GM23338 (cell line): ENCODE data around the gene CPSF6. TPM values are rescaled to one million over a fixed set of nuclear protein-coding genes. Genes with fewer than 3 reads are reported as not detected.

ENCODE experiments used
- ATAC-seq: fragments of 200-7000 bp; cut with Tn5 transposase; 3 replicates; pipeline ENCODE4 v1.9.1; 2020
- DNase-seq: peaks from one replicate; pipeline ENCODE4 v3.0.0-alpha.2; 2015; ENCODE audit warnings: low spot score
- H2AFZ ChIP-seq: fragments of 200-600 bp; sonication (generic); 2 replicates; pipeline ENCODE4 v1.8.0; 2016; ENCODE audit warnings: antibody characterized with exemption, mild to moderate bottlenecking, moderate library complexity
- H3F3A ChIP-seq: fragments of 200-600 bp; sonication (generic); replicated peaks from 2 replicates; pipeline ENCODE4 v1.8.0; 2017; ENCODE audit warnings: antibody characterized with exemption, mixed run types, low read depth
- H3K27ac ChIP-seq: fragments of 200-600 bp; sonication (generic); 2 replicates; pipeline ENCODE4 v1.6.1; 2016; ENCODE audit warnings: low read depth
- H3K27me3 ChIP-seq: fragments of 200-600 bp; sonication (generic); 2 replicates; pipeline ENCODE4 v1.8.0; 2016; ENCODE audit warnings: mild to moderate bottlenecking, mixed run types, moderate library complexity; ENCODE audit not compliant: insufficient read depth
- H3K36me3 ChIP-seq: fragments of 200-600 bp; sonication (generic); 2 replicates; pipeline ENCODE4 v1.8.0; 2016; ENCODE audit warnings: mild to moderate bottlenecking; ENCODE audit not compliant: insufficient read depth
- H3K4me1 ChIP-seq: fragments of 200-600 bp; sonication (generic); 2 replicates; pipeline ENCODE4 v1.8.0; 2016; ENCODE audit warnings: mild to moderate bottlenecking, moderate library complexity; ENCODE audit not compliant: insufficient read depth
- H3K4me2 ChIP-seq: fragments of 200-600 bp; sonication (generic); 2 replicates; pipeline ENCODE4 v1.7.1; 2017; ENCODE audit warnings: mixed run types
- H3K4me3 ChIP-seq: fragments of 200-600 bp; sonication (generic); 2 replicates; pipeline ENCODE4 v1.6.1; 2016; ENCODE audit warnings: mixed run types
- H3K79me2 ChIP-seq: fragments of 200-600 bp; sonication (generic); replicated peaks from 2 replicates; pipeline ENCODE4 v1.8.0; 2017; ENCODE audit warnings: mild to moderate bottlenecking; ENCODE audit not compliant: insufficient read depth
- H3K9me2 ChIP-seq: fragments of 200-600 bp; sonication (generic); 2 replicates; pipeline ENCODE4 v1.8.0; 2017; ENCODE audit not compliant: insufficient read depth
- H4K20me1 ChIP-seq: fragments of 200-600 bp; sonication (generic); replicated peaks from 2 replicates; pipeline ENCODE4 v1.8.0; 2017; ENCODE audit warnings: mild to moderate bottlenecking; ENCODE audit not compliant: insufficient read depth
- H3K27ac Mint-ChIP-seq: 2 replicates; pipeline ENCODE4 v1.8.0; 2020; ENCODE audit warnings: inconsistent platforms, mild to moderate bottlenecking, moderate library complexity, mixed read lengths
- H3K27me3 Mint-ChIP-seq: 3 replicates; pipeline ENCODE4 v1.8.0; 2022; ENCODE audit warnings: low read depth, mild to moderate bottlenecking, moderate library complexity, mixed read lengths, inconsistent platforms; ENCODE audit not compliant: insufficient read depth, poor library complexity
- H3K36me3 Mint-ChIP-seq: 3 replicates; pipeline ENCODE4 v1.8.0; 2021; ENCODE audit warnings: low read depth, mild to moderate bottlenecking, inconsistent platforms, moderate library complexity, mixed read lengths
- H3K4me1 Mint-ChIP-seq: 3 replicates; pipeline ENCODE4 v1.8.0; 2020; ENCODE audit warnings: mild to moderate bottlenecking, inconsistent platforms, mixed read lengths
- H3K4me3 Mint-ChIP-seq: 3 replicates; pipeline ENCODE4 v1.8.0; 2021; ENCODE audit warnings: moderate library complexity, mild to moderate bottlenecking, inconsistent platforms, mixed read lengths
- H3K9me3 Mint-ChIP-seq: 3 replicates; pipeline ENCODE4 v1.8.0; 2020; ENCODE audit warnings: moderate library complexity, mild to moderate bottlenecking, inconsistent platforms, mixed read lengths
- EZH2 ChIP-seq: fragments of 200-600 bp; sonication (generic); IDR thresholded peaks from one replicate; pipeline ENCODE4 v1.8.0; 2017; ENCODE audit warnings: antibody characterized with exemption, mild to moderate bottlenecking, low read depth; ENCODE audit not compliant: unreplicated experiment
- EZH2phosphoT487 ChIP-seq: fragments of 200-600 bp; sonication (generic); IDR thresholded peaks from one replicate; pipeline ENCODE4 v1.8.1; 2018; ENCODE audit warnings: antibody characterized with exemption; ENCODE audit not compliant: unreplicated experiment
- JUNB ChIP-seq: IDR thresholded peaks from one replicate; pipeline ENCODE4 v1.6.1; 2016; ENCODE audit warnings: antibody characterized with exemption; ENCODE audit not compliant: unreplicated experiment
- NANOG ChIP-seq: IDR thresholded peaks from 2 replicates; pipeline ENCODE4 v1.6.1; 2016; ENCODE audit warnings: antibody characterized with exemption, borderline replicate concordance
- STAT1 ChIP-seq: IDR thresholded peaks from one replicate; pipeline ENCODE4 v1.6.1; 2016; ENCODE audit warnings: antibody characterized with exemption; ENCODE audit not compliant: unreplicated experiment
- ZNF114 ChIP-seq: fragments of 250-450 bp; sonication (Bioruptor Pico); IDR thresholded peaks from 2 replicates; pipeline ENCODE4 v1.5.0; 2020; ENCODE audit warnings: mild to moderate bottlenecking, moderate library complexity
- ZNF331 ChIP-seq: fragments of 250-450 bp; sonication (Bioruptor Pico); IDR thresholded peaks from 2 replicates; pipeline ENCODE4 v1.5.0; 2020; ENCODE audit warnings: low read depth, mild to moderate bottlenecking, moderate library complexity
- ZNF462 ChIP-seq: fragments of 250-450 bp; sonication (Bioruptor Pico); IDR thresholded peaks from 2 replicates; pipeline ENCODE4 v1.5.0; 2020; ENCODE audit warnings: mild to moderate bottlenecking, moderate library complexity
- polyA plus RNA-seq: library from polyadenylated mRNA; unstranded; fragments of >200 nt; fragmentation: Nextera tagmentation; extraction: Ambion mirVana; gene quantifications from 2 replicates; pipeline ENCODE4 v1.2.1, GENCODE V29; 2016
- total RNA-seq: library from RNA; depleted of rRNA; stranded (reverse); fragments of >200 nt; shearing (Covaris generic); gene quantifications from 2 replicates; pipeline ENCODE4 v1.2.3, GENCODE V29; 2014
- TF ChIP-seq, protein P1 (sequence below): IDR thresholded peaks from one replicate; pipeline ENCODE4 v1.6.1; 2018; ENCODE audit warnings: antibody characterized with exemption; ENCODE audit not compliant: unreplicated experiment
- TF ChIP-seq, protein P2 (sequence below), 2 experiments: fragments of 200-600 bp in 1 of 2; sonication (generic) in 1 of 2; conservative IDR thresholded peaks; 2 replicates each; pipeline versions ENCODE4 v1.5.1 to v1.6.1; 2016 to 2017; ENCODE audit warnings: antibody characterized with exemption in 2 of 2, low read depth in 2 of 2, mild to moderate bottlenecking in 2 of 2, moderate library complexity in 1 of 2
- TF ChIP-seq, protein P3 (sequence below): IDR thresholded peaks from 2 replicates; pipeline ENCODE4 v1.6.1; 2016; ENCODE audit warnings: antibody characterized with exemption

The CPSF6 gene
- total and polyA plus RNA-seq, 2 experiments from 2014 or later = 80.7 to 136 TPM

DNA sequence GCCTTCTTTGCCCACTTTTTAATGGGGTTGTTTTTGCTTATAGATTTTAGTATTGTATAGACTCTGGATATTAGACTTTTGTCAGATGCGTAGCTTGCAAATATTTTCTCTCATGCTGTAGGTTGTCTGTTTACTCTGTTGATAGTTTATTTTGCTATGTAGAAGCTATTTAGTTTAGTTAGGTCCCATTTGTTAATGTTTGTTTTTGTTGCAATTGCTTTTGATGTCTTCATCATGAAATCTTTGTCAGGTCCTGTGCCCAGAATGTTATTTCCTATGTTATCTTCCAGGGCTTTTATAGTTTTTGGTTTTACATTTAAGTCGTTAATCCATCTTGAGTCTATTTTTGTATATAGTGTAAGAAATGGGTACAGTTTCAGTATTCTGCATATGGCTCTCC lies 78.9 kb downstream of the CPSF6 start (continued):
- TF ChIP-seq, protein P1, sequence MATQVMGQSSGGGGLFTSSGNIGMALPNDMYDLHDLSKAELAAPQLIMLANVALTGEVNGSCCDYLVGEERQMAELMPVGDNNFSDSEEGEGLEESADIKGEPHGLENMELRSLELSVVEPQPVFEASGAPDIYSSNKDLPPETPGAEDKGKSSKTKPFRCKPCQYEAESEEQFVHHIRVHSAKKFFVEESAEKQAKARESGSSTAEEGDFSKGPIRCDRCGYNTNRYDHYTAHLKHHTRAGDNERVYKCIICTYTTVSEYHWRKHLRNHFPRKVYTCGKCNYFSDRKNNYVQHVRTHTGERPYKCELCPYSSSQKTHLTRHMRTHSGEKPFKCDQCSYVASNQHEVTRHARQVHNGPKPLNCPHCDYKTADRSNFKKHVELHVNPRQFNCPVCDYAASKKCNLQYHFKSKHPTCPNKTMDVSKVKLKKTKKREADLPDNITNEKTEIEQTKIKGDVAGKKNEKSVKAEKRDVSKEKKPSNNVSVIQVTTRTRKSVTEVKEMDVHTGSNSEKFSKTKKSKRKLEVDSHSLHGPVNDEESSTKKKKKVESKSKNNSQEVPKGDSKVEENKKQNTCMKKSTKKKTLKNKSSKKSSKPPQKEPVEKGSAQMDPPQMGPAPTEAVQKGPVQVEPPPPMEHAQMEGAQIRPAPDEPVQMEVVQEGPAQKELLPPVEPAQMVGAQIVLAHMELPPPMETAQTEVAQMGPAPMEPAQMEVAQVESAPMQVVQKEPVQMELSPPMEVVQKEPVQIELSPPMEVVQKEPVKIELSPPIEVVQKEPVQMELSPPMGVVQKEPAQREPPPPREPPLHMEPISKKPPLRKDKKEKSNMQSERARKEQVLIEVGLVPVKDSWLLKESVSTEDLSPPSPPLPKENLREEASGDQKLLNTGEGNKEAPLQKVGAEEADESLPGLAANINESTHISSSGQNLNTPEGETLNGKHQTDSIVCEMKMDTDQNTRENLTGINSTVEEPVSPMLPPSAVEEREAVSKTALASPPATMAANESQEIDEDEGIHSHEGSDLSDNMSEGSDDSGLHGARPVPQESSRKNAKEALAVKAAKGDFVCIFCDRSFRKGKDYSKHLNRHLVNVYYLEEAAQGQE = no peak
- TF ChIP-seq EZH2phosphoT487 = no peak
- no peak for TF ChIP-seq NANOG
- TF ChIP-seq STAT1 = no peak

GRCh38 chr12:69321351-69321750 lies 82.0 kb downstream of the CPSF6 start:
- Histone ChIP-seq H3K4me2 (no peak overlapping the region), H3K4me1 (no peaks in the 10 kb centered on the region), H3K9me2 (peaks cover 7% of the 10 kb centered on the region; the same call in 1 of the 2 replicates), H3K79me2 (no peaks in the 10 kb centered on the region), H3K27me3 (no peaks in the 10 kb centered on the region), H2AFZ (no peak overlapping the region), H3K36me3 (no peaks in the 10 kb centered on the region; the same call in 1 of the 2 replicates), H3F3A (no peaks in the 10 kb centered on the region), H3K4me3 (no peak overlapping the region), H3K27ac (no peak overlapping the region), H4K20me1 (no peaks in the 10 kb centered on the region)
- no peak for DNase-seq
- H3K4me1 Mint-ChIP-seq = peaks cover 17% of the 10 kb centered on the region
- no peak for ATAC-seq
- no peak overlapping the region for H3K27ac Mint-ChIP-seq
- H3K4me3 Mint-ChIP-seq = no peak overlapping the region
- H3K27me3 Mint-ChIP-seq = no peaks in the 10 kb centered on the region
- H3K36me3 Mint-ChIP-seq = peaks cover 23% of the 10 kb centered on the region
- peaks cover 31% of the 10 kb centered on the region for H3K9me3 Mint-ChIP-seq
- no peak for TF ChIP-seq ZNF462 (CRISPR knock-in tag)
- TF ChIP-seq JUNB = no peak
- no peak for TF ChIP-seq ZNF114 (CRISPR knock-in tag)
- no peak for TF ChIP-seq NANOG
- no peak for TF ChIP-seq EZH2
- TF ChIP-seq, protein P2, sequence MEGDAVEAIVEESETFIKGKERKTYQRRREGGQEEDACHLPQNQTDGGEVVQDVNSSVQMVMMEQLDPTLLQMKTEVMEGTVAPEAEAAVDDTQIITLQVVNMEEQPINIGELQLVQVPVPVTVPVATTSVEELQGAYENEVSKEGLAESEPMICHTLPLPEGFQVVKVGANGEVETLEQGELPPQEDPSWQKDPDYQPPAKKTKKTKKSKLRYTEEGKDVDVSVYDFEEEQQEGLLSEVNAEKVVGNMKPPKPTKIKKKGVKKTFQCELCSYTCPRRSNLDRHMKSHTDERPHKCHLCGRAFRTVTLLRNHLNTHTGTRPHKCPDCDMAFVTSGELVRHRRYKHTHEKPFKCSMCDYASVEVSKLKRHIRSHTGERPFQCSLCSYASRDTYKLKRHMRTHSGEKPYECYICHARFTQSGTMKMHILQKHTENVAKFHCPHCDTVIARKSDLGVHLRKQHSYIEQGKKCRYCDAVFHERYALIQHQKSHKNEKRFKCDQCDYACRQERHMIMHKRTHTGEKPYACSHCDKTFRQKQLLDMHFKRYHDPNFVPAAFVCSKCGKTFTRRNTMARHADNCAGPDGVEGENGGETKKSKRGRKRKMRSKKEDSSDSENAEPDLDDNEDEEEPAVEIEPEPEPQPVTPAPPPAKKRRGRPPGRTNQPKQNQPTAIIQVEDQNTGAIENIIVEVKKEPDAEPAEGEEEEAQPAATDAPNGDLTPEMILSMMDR (conservative IDR thresholded peaks at IDR 0.05; ENCODE audit: low read depth in 2 of 2) = no peak
- TF ChIP-seq STAT1 = no peak
- TF ChIP-seq, protein P3, sequence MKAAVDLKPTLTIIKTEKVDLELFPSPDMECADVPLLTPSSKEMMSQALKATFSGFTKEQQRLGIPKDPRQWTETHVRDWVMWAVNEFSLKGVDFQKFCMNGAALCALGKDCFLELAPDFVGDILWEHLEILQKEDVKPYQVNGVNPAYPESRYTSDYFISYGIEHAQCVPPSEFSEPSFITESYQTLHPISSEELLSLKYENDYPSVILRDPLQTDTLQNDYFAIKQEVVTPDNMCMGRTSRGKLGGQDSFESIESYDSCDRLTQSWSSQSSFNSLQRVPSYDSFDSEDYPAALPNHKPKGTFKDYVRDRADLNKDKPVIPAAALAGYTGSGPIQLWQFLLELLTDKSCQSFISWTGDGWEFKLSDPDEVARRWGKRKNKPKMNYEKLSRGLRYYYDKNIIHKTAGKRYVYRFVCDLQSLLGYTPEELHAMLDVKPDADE = no peak
- TF ChIP-seq ZNF331 (CRISPR knock-in tag) = no peak
